ENCODE data around the gene RABGAP1L.
"Not testable (repeated sequence)": the region's sequence is repeated elsewhere in the genome, so short reads cannot be mapped to it uniquely, and the experiment has no call there.

RABGAP1L gene

GRCh38 chr1:174198202-174198601 is 38.9 kb downstream of the RABGAP1L start:
- no peak for DNase-seq (ENCODE audit: low read depth)

DNA sequence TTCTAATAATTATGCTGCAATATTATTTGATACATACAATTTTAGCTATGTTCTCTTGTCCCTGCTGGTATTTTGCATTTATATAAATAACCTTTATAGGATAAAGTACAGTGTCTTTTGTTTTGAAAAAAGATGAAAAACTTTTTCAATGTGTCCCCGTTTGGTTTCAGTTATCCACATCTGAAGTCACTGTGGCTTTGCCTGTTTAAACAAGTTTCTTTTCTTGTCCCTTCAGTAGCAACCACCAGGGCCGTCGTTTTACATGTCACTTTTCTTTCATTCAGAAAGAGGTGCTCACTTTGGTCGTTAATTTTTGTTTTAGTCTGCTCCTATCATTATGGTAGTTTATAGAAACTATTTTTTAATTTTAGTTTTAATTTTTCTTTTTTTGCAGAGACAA is 41.4 kb downstream of the RABGAP1L start:
- DNase-seq (ENCODE audit: low read depth), result no peak

- DNase-seq (ENCODE audit: low read depth), result no peak
Observed at GRCh38 chr1:174204697-174205308, 45.5 kb downstream of the RABGAP1L start.

- DNase-seq (ENCODE audit: low read depth), result no peak
Observed at GRCh38 chr1:174206148-174206836, 47.0 kb downstream of the RABGAP1L start.

- no peak for DNase-seq (ENCODE audit: low read depth)
Observed at GRCh38 chr1:174209347-174210187, 50.2 kb downstream of the RABGAP1L start.

DNA sequence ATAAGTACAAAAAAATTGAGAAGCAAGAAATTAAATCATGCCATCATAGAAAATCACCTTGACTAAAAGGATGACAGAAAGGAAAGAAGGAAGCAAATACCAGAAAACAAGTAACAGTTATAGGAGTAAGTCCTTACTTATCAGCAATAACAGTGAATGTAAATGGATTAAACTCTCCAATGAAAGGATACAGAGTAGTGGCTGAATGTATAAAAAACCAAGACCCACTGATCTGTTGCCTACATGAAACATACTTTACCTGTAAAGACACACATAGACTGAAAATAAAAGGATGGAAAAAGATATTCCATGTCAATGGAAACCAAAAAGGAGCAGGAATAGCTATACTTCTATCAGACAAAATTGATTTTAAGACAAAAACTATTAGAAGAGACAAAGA is 52.2 kb downstream of the RABGAP1L start:
- no peak for DNase-seq (ENCODE audit: low read depth)

GRCh38 chr1:174215766-174216165 is 56.4 kb downstream of the RABGAP1L start:
- no peak for DNase-seq (ENCODE audit: low read depth)

DNA sequence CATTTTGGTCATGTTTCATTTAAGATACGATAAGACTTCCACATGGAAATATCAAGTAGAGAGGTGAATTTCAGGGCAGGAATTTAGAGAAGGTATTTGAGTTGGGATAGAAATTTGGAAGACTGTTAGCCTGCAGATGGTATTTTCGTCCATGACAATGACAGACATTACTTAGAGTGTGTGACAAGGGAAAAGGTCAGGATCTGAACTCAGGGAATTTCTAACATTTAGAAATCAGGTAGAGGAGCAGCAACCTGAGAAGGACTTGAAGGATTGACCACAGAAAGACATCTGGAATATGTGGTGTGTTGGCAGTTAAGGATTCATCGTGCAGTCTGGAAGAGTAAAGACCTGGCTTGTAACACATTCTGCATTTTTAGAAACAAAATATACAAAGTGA is 57.9 kb downstream of the RABGAP1L start:
- DNase-seq (ENCODE audit: low read depth), result no peak

- DNase-seq (ENCODE audit: low read depth), result no peak
Observed at GRCh38 chr1:174217787-174218574, 58.7 kb downstream of the RABGAP1L start.

GRCh38 chr1:174218983-174219382 is 59.7 kb downstream of the RABGAP1L start:
- DNase-seq (ENCODE audit: low read depth), result no peak

- DNase-seq (ENCODE audit: low read depth), result no peak
Observed at GRCh38 chr1:174219606-174220370, 60.5 kb downstream of the RABGAP1L start.

DNA sequence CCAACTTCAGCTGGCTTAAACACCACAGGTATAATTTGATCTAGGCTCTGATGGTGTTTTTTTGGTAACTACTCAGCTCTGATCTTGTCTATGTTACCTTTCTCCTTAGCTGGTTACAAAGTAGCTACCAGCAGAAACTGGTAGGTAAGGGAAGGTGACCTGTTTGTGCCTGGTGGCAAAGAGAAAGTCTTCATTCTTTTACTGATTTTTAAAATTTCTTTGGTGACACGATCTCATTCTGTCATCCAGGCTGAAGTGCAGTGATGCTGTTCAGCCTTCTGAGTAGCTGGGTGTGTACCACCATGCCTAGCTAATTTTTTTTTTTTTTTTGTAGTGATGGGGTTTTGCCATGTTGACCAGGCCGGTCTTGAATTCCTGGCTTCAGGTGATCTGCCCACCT is 62.4 kb downstream of the RABGAP1L start:
- no peak for DNase-seq (ENCODE audit: low read depth)

DNA sequence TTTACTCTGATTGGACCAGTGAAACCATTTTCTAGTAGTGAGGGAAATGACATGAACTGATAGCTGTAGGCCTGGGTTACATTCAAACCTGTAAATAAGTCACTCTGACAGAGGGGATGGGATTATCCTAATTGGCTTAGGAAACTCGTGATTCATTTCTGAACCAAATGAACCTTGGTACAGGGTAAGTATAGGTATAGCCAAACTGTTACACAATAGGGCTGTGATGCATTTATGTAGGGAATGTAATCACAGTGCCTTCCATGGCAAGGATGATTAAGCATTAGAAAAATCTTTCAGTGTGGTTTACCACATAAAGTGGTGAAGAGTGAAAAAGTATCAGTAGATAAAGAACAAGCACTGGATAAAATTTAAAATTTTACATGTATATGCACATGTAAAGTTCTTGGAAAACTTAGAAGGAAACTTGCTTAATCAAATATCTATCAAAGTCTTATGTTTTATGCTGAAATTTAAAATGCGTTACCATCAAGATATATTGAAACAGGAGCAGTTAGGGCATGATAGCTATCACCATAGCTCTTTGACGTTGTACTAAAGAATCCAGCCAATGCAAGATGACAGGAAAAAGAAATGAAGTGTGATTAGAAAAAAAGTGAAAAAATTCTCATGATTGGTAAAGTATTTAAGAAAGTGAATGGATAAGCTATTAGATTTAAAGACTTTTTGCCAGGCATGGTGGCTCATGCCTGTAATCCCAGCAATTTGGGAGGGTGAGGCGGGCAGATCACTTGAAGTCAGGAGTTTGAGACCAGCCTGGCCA is 63.0 kb downstream of the RABGAP1L start:
- DNase-seq (ENCODE audit: low read depth), result no peak

DNA sequence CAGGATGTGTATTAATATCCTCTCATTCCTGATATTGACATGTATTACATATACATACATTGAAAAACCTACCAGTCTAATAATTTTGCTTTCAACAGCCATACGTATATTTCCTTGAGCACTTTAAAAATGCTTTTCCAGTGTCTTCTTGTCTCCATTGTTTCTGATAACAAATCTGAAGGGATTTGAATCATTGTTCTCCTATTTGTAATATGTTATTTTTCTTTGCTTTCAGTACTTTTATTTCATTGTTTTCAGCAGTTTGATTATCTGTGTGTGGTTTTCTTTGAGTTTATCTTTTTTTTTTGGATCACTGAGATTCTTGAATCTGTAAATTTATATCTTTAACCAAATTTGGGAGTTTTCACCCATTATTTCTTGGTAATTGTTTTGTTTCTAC is 65.3 kb downstream of the RABGAP1L start:
- no peak for DNase-seq (ENCODE audit: low read depth)

DNA sequence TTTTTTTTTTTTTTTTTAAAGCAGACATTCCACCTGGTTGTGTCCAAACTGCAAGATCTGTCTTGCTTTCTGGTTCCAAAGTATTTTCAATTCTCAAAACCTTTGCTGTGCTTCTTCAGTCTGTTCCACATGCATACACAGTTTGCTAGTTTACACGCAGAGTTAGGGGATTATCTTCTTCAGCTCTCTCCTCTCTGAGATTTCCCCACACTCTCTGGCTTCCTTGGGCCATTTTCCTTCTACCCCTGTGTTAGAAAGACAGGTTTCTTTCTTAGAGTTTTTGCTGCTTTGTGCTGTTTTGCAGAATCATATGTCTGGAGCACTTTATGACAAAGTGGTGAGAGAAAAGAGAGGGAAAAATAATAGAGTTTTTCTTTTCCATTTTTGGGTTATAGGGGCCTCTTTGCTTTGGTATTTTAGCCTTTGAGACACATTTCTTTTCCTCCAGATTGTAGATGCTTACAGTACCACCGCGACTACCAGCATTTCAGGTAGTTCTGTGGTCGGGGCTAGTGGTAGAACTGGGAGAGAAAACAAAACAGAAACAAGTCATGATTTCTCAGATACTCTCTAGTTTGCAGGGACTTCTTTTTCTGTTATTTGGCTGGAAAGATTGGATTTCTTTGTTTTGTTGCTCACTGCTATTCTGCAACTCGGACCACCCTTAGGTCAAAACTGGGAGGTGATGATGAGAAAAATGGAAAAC is 66.3 kb downstream of the RABGAP1L start:
- no peak for DNase-seq (ENCODE audit: low read depth)

- DNase-seq (ENCODE audit: low read depth), result peak; percentile 36
Observed at GRCh38 chr1:174230399-174230798, 71.1 kb downstream of the RABGAP1L start.

DNA sequence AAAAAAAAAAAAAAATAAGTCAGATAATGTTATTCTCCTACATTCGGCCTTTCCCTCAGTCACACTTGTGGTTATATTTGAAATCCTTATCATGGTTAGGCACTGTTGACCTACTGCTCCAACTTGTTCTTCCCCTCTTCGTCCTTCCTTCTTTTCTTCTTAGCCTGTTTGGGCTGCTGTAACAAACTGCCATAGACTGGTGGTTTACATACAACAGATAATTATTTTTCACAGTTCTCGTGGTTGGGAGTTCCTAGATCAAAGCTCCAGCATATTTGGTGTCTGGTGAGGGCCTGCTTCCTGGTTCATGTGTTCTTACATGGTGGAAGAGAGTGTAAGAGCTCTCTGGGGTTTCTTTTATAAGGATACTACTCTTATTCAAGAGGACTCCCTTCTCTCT is 73.4 kb downstream of the RABGAP1L start:
- peak; percentile 54 for DNase-seq (ENCODE audit: low read depth)

DNA sequence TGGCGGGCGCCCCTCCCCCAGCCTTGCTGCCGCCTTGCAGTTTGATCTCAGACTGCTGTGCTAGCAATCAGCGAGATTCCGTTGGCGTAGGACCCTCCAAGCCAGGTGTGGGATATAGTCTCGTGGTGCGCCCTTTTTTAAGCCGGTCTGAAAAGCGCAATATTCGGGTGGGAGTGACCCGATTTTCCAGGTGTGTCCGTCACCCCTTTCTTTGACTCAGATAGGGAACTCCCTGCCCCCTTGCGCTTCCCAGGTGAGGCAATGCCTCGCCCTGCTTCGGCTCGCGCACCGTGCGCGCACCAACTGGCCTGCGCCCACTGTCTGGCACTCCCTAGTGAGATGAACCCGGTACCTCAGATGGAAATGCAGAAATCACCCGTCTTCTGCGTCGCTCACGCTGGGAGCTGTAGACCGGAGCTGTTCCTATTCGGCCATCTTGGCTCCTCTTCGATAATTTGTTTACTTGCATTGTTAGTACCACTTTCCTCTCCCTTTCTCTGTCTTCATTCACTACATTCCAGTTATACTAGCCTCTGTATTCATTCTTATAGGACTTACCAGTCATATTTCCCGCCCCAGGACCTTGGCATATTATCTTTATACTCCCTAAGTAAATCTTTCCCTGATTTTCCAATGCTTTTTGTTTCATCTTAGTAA is 79.7 kb downstream of the RABGAP1L start:
- DNase-seq (ENCODE audit: low read depth), result not testable (repeated sequence)

GRCh38 chr1:174239541-174239940 is 80.2 kb downstream of the RABGAP1L start:
- DNase-seq (ENCODE audit: low read depth), result no peak
